ENCODE measurements around the gene PDRG1.

DNA sequence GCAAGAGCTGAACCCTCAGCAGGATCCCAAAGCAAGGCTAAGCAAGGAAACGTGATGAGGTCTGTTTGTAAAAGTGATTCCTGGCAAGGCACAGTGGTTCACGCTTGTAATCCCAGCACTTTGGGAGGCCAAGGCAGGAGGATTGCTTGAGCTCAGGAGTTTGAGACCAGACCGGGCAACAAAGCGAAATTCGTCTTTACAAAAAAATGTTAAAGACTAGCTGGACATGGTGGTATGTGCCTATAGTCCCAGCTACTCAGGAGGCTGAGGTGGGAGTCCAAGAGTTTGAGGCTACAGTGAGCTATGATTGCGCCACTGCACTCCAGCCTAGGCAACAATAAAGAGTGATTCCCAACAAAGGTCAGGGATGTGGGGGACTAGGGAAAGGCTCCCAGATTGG, 12.0 kb upstream of the PDRG1 start:
- TF ChIP-seq SP1 (IDR thresholded peaks at IDR 0.05) (no peak), ZNF384 (IDR thresholded peaks at IDR 0.05) (no peak), ELF4 (IDR thresholded peaks at IDR 0.05) (no peak), ARNT (IDR thresholded peaks at IDR 0.05) (no peak), TARDBP (IDR thresholded peaks at IDR 0.05) (no peak), NFRKB (IDR thresholded peaks at IDR 0.05) (no peak), SUZ12 (IDR thresholded peaks at IDR 0.05) (no peak), FOXA1 (IDR thresholded peaks at IDR 0.05) (no peak), HDGF (IDR thresholded peaks at IDR 0.05; ENCODE audit: borderline replicate concordance) (no peak), CTBP1 (IDR thresholded peaks at IDR 0.05; ENCODE audit: borderline replicate concordance) (no peak), FOXM1 (IDR thresholded peaks at IDR 0.05; ENCODE audit: borderline replicate concordance) (no peak)

Data from HEK293T (cell line).